HG03558 (cell line): ENCODE results near the gene MPEG1.

Experiments
- ATAC-seq: cut with Tn5 transposase; IDR thresholded peaks from one replicate; pipeline ENCODE4 v1.9.1; 2021; ENCODE audit warnings: moderate number of reproducible peaks; ENCODE audit not compliant: unreplicated experiment; ENCODE audit errors: extremely low read depth

Gene MPEG1

GRCh38 chr11:59173080-59173963 is 39.4 kb downstream of the MPEG1 start:
- ATAC-seq: no peak

- ATAC-seq: peak; percentile 9
Observed at GRCh38 chr11:59172345-59173079, 40.2 kb downstream of the MPEG1 start.

DNA sequence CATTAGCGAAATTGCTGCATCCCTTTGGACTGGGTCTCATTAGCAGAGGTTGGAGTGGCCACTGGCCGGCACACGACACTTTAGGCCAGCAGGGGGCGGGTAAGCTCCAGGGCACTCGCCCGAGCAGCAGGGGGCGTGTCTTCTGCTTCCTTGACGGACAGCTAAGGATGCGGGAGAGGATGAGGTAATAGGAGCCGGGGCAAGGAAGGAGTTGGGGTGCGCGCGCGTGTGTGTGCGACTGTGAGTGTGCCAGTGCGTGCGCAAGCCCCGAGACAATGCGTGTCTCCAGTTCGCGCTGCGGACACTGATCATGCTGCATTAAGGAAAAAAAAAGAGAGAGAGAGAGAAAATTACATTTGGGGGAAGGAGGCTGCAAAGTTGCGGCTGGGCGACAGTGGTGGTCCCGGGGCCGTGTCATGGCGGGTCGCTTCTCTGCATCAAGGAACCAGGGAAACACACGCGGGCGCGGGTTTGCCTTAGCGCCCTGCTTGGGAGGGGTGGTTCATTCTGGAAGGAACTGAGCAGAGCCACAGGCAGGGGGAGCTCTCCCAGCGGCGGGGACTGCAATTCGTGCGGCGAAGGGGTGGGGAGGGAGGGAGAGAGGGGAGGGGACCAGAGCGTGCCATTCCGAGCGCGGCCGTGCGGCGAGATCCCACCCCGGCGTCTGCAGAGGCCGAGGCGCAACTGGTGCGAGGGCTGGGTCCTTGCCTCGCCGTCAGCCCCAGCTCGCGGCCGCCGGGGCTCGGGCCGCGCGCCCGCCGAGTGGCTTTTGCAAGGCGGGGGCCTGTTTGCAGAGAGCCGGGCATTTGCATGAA is 41.0 kb downstream of the MPEG1 start, which contains the start of gene DTX4:
Gene DTX4 (plus strand): TSS at position 625 of the 815 bp plus-strand sequence. CDS start 464 bp downstream, outside the sequence.
- ATAC-seq: peak; percentile 55

DNA sequence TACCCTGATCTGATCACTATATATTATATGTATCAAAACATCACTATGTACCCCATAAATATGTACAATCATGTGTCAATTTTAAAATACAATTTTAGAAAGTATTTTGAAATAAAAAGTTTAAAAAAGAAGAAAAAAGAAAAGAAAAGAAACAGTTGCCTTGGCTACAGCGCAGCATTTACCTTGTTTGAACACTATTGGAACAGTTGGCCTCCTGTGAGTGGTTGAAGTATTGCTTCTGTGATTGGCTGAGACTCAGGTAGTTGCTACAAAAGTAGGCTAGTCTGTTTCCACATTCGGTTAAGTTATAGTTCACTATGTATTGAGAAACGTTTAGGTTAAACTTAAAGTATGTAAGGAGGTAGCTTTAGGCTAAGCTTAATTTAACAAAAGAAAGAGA is 48.7 kb downstream of the MPEG1 start:
- ATAC-seq: no peak
